Erythroblast (primary cell): ENCODE data around the gene CEMIP.
A peak's percentile ranks its signal among the peaks of the same experiment; 100 is the strongest.

ENCODE experiments used
- DNase-seq, 2 experiments: peaks; one replicate each; lab custom pipeline; 2025; lab: John Stamatoyannopoulos, UW
- GATA1 ChIP-seq: IDR thresholded peaks from 2 replicates; pipeline ENCODE4 v1.6.1; 2011; ENCODE audit warnings: low read depth, mild to moderate bottlenecking, control low read depth, low read length, moderate library complexity
- POLR2A ChIP-seq: IDR thresholded peaks from 2 replicates; pipeline ENCODE4 v1.6.1; 2011; ENCODE audit warnings: mild to moderate bottlenecking, low read length

CEMIP gene

DNA sequence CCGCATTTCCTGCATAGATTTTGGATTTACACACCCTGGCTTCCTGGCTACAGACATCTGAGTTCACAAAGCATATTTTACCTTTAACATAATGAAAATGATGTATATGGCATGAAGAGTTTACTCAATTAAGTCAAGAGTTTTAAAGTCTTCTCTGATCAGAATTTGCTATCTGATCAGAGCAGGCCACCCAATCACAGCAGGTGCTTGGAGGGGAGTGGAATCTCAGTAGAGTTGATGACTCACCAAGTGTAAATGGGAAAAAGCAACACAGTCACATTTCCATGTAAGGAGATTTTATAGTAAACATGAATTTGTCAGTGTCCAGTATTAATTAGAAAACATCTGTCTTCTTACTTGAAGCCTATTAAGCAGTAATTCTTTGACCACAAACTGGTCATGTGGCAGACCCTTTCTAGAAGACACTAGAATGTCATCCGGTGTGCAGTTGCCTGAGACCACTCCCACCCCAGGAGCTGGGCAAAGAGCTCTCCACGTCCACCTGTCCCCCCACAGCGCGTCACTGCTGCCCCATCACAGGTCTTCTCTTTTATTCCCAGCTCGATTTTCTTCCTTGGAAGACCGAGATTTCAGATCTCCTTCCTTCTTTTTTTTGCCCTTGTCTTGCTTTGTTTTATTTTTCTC lies 199.6 kb downstream of the CEMIP start:
- no peak for TF ChIP-seq GATA1
- TF ChIP-seq POLR2A = no peak
- peak; percentile 9 to 47 for DNase-seq

DNA sequence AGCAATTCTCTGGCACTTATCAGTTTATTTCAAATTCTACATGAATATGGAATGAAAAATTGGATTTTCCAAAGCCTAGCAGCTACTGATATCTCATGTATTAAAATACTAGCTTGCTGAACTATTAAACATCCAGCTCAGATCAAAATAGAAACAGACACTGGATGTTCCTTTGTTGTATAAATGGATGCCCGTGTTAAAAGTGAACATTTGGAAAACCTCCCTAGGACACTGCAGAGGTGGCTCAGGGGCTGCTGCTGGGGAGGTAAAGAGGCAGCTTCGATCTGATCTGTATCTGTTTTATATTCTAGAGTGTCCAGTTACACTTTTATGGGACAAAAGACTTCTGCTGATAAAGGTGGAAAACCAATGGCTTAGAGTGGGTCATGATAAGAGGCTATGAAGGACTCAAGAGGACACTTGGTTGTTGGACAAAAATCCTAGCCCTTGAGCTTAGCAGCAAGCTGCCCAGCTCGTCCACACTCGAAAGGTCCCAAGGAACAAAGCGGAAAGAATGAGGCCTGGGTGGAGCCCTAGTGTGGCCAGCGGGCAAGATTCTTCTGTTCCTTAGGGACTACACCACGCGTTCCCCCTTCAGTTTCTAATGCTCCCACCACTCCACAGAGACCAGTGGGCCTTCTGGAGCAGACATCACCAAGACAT lies 200.5 kb downstream of the CEMIP start:
- TF ChIP-seq GATA1 (no peak), POLR2A (no peak)
- DNase-seq = no peak

DNA sequence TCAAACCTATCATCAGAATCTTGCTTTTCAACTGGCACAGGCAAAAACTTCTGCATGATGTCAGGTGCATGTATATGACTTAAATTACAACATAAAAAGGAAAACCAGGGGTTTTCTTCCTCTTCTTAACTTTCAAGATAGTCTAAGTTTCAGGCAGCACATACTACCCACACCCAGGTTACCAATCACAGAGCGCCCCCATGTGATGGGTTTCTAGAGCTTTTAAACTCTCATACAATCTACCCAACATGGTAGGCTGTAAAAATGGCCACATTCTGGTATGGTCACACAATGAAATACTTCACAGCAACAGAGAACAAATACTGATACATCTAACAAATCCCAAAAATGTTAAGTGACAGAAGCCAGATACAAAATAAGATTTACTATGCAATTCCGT lies 203.0 kb downstream of the CEMIP start:
- TF ChIP-seq POLR2A (no peak), GATA1 (no peak)
- DNase-seq = peak in 1 of 2 experiments; percentile 20

DNA sequence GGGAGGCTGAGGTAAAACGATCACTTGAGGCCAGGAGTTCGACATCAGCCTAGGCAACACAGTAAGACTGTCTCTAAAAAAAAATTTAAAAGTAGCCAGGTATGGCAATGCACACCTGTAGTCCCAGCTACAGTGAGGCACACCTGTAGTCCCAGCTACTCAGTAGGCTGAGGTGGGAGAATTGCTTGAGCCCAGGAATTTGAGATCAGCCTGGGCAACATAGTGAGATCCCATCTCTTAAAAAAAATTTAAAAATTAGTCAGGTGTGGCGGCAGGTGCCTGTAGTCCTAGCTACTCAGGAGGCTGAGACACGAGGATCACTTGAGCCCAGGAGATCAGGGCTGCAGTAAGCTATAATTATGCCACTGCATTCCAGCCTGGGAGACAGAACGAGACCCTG lies 203.7 kb downstream of the CEMIP start:
- DNase-seq = no peak
- TF ChIP-seq POLR2A = no peak
- no peak for TF ChIP-seq GATA1

DNA sequence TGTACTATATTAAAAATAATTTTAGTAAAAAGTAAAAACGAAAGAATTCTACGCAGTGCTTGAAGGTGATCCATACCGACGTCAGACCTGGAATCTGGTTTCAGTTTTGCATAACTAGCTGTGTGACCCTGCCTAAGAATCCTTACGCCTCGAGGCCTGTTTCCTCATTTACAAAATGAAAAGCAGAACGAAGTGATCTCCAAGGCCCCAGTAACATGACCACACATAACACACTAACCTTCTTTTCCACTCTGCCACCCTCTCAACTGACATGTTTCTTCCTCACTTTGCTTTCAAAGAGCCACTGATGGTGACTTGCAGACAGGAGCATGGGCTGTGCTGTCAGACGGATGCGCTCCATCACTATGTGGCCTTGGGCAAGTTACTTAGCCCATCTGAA lies 205.7 kb downstream of the CEMIP start:
- DNase-seq = no peak

DNA sequence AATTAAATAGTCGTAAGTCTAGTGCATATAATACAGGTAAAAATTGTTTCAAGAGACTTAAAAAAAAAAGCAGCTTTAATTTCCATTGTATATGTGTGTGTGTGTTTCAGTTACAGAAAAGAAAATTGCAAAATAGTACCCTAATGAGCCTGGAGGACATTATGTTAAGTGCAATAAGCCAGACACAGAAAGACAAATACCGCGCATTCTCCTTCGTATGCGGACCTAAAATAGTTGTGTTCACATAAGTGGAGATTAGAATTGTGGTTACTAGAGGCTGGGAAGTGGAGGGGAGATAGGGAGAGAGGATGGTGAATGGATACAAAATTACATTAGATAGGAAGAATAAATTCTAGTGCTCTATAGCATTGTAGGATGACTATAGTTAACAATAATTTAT lies 206.8 kb downstream of the CEMIP start:
- no peak for DNase-seq
- TF ChIP-seq POLR2A (no peak), GATA1 (no peak)

More for the DNA sequence above, 205.7 kb downstream of the CEMIP start:
- TF ChIP-seq POLR2A (no peak), GATA1 (no peak)

DNA sequence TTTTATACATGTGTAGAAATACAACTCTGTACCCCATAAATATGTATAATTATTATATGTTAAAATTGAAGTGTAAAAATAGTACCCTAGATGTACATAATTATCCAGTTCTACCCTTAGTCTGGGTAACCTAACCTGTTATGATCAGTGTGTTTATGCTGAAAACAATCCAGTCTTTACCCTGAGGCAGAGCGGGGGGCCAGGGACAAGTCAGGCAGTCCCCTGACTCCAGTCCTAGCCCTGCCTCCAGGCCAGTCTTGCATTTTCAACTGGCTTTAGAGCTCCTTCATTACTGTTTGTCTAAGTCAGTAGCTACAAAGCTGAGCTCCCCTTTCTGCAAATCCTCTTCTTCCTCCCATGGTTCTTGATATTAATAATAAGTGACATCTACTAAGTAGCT lies 207.3 kb downstream of the CEMIP start:
- TF ChIP-seq POLR2A (no peak), GATA1 (no peak)
- DNase-seq = no peak

DNA sequence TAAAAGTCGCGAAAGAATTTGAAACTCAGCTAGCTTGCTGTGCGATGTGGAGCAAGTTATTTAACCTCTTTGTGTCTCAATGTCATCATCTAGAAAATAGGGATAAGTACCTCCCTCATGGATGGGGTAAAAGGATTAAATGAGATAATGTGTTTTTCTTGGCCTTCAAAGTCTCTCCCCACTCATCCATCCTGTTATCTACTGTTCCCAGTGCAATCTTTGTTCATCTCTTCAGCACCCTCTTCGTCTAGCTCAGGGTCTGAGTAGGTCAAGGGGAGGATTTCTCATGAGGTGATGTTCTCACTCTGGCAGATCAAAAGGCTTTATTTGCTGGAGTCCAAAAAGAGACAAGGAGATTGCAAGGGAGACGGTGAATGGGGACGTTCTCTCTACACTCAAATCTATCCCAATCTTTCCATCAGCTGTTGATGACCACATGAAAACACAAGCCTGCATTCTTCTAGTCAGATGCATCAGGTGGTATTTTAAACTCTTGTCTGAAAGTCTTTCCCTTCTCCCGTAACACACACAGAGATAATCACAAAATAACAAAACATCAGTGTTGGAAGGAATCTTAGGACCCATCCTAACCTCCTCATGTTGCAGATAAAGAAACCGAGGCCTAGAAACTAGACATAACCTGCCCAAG lies 209.1 kb downstream of the CEMIP start:
- TF ChIP-seq POLR2A (no peak), GATA1 (no peak)
- peak; percentile 20 to 21 for DNase-seq

DNA sequence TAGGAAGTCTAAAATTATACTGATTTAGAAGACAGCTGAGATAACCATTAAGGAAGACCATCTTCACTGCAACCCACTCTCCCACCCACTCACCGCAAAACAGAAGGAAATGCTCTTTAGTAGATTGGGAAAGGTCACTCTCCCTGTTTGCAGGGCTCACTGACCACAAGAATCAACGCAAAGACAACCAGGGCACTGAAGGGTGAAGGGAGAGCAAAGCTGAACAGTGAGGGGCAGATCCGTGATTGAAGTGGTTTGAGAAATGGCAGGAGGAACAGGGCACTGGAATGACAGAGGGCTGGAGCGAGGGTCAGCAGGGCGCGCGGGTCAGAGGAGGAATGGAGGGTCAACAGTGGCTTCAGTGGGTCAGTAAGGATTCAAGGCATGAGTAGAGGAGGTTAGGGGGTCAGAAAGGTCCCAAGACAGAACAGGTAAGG lies 209.9 kb downstream of the CEMIP start:
- no peak for DNase-seq
- TF ChIP-seq GATA1 = no peak
- no peak for TF ChIP-seq POLR2A

DNA sequence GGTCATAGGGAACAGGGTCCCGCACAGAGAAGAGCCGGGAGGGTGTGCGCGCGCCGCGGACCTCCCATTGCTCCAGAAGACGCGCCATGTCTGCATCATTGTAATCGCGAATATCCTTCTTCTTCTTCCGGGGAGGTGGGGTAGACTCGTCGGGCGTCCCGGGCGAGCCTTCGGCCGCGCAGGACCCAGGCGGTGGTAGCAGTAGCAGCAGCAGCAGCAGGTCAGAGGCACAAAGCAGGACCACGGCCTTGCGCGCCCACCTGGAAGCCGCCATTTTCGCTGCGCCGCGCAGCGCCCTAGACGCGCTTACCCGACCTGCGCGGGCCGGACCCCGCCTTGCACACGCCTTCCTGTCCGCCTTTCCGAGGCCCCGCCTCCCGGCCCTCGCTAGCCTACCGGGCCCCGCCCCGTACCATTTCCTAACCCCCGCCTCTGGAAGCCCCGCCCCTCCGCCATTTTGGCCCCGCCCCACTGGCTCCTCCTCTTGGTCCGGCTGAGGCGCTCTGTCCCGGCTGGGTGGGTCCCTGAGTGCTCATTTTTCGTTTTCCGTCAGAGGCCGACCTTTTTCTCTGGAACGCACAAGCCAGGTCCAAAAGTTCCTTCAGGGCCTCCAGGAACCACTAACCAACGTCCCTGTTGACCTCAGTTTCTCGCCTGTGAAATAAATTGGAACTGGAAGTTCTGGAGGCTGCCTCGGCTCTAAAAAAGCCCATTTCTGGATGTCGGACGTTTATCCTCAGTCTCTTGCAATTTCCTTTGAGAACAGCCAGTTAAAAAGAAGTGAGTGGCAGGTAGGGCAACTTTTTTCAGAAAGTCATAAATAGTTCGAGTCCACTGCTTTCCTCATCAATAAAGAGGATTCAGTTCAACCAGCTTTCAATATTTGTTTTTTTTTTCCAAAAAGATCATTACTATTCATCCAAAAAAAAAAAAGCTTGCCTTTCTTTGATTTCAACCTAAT lies 210.6 kb downstream of the CEMIP start, which contains the start of gene MESD:
TSS of gene MESD (minus strand) at position 302 of the 961 bp plus-strand sequence. CDS start at position 274, 28 bp downstream.
- TF ChIP-seq GATA1 (no peak), POLR2A (peak; percentile 88)
- peak; percentile 96 to 98 for DNase-seq

DNA sequence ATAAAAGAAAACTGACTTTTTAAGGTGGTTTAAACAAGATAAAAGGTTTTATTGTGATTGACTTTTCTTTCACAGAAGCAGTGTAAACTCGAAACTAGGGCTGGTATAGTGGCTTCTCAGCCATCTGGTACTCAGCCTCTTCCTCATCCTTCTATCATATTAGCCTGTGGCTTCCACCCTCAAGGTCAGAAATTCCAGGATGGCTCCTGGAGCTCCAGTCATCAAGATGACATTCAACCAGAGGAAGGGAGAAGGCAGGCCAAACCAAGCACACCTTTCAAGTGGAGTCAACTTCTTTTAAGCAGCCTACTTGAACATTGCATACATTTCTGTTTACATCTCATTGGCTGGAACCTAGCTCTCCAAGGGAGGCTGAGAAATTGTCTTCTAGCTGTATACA lies 211.8 kb downstream of the CEMIP start:
- DNase-seq = no peak
- TF ChIP-seq GATA1 (no peak), POLR2A (no peak)

DNA sequence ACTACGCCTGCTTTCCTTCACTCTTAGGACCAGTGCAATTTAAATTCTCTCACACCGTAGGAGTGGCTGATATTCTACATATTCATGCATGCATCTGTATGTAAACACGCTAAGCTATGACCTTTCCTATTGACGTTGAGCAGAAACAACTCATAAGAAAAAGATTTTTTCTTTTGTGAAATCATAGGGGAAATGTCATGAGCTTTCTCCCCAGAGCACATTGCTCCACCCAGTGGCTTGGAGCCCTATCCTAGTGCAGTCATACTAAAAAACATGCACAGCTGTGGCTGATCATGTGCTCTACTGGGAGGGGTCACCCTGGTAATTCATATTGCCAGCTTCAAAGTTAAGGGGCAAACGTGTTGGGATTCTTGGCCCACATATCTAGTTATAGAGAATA lies 212.3 kb downstream of the CEMIP start:
- peak; percentile 27 to 41 for DNase-seq
- TF ChIP-seq GATA1 (no peak), POLR2A (no peak)

DNA sequence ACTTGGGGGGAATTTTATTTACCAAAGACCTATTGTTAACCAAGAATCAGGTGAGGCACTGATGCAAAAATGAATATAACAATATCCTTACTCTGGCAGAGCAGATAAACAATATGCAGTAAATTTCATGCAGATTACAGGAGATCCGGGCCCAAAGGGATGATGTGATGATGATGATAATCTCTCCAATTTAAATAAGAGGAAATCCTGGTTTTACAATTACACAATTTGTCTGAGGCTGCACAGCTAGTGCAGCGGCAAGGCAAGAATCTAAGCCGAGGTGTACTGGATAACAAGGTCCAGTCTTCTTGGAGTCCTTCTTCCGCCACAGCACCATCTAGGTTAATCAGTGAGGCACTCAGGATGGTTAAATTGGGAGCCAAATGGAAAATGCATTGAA lies 212.8 kb downstream of the CEMIP start:
- no peak for DNase-seq
- TF ChIP-seq GATA1 (no peak), POLR2A (no peak)
